ENCODE results near the gene CELF1.
"Not testable (repeated sequence)": the region's sequence is repeated elsewhere in the genome, so short reads cannot be mapped to it uniquely, and the experiment has no call there.

Gene CELF1

GRCh38 chr11:47572715-47573255 is 19.9 kb upstream of the CELF1 start:
- DNase-seq, result no peak

- DNase-seq, result no peak
Measured at GRCh38 chr11:47571895-47572294, 19.0 kb upstream of the CELF1 start.

- DNase-seq, result no peak
Measured at GRCh38 chr11:47571357-47571729, 18.4 kb upstream of the CELF1 start.

GRCh38 chr11:47570651-47571356 is 17.9 kb upstream of the CELF1 start:
- DNase-seq, result no peak

GRCh38 chr11:47569646-47570045 is 16.7 kb upstream of the CELF1 start:
- no peak for DNase-seq

GRCh38 chr11:47566149-47566698 is 13.3 kb upstream of the CELF1 start:
- DNase-seq, result no peak

- no peak for DNase-seq
Measured at GRCh38 chr11:47565340-47566148, 12.6 kb upstream of the CELF1 start, which contains the start of gene PTPMT1. PTPMT1 (plus strand) TSS chr11:47565599; CDS start chr11:47565623, 24 bp downstream.

- no peak for DNase-seq
Measured at GRCh38 chr11:47564933-47565339, 12.0 kb upstream of the CELF1 start.

GRCh38 chr11:47564366-47564765 is 11.4 kb upstream of the CELF1 start:
- DNase-seq, result not testable (repeated sequence)

GRCh38 chr11:47562393-47562792 is 9.5 kb upstream of the CELF1 start:
- not testable (repeated sequence) for DNase-seq

GRCh38 chr11:47560426-47560825 is 7.5 kb upstream of the CELF1 start:
- no peak for DNase-seq

GRCh38 chr11:47558695-47559094 is 5.8 kb upstream of the CELF1 start:
- no peak for DNase-seq

- not testable (repeated sequence) for DNase-seq
Measured at GRCh38 chr11:47557004-47557403, 4.1 kb upstream of the CELF1 start.

- no peak for DNase-seq
Measured at GRCh38 chr11:47553406-47553743, 443 bp upstream of the CELF1 start.

- DNase-seq, result no peak
Measured at GRCh38 chr11:47552056-47552565, 821 bp downstream of the CELF1 start.

GRCh38 chr11:47551086-47551485 is 1.8 kb downstream of the CELF1 start:
- DNase-seq, result no peak

- no peak for DNase-seq
Measured at GRCh38 chr11:47550288-47551047, 2.5 kb downstream of the CELF1 start.

GRCh38 chr11:47546274-47546673 is 6.7 kb downstream of the CELF1 start:
- not testable (repeated sequence) for DNase-seq

- DNase-seq, result no peak
Measured at GRCh38 chr11:47545298-47545697, 7.6 kb downstream of the CELF1 start.

GRCh38 chr11:47541070-47541469 is 11.9 kb downstream of the CELF1 start:
- DNase-seq, result no peak

GRCh38 chr11:47539681-47540039 is 13.3 kb downstream of the CELF1 start:
- DNase-seq, result no peak

GRCh38 chr11:47538741-47539565 is 14.0 kb downstream of the CELF1 start:
- no peak for DNase-seq
